Measurements from ENCODE around the gene LACC1.

DNA sequence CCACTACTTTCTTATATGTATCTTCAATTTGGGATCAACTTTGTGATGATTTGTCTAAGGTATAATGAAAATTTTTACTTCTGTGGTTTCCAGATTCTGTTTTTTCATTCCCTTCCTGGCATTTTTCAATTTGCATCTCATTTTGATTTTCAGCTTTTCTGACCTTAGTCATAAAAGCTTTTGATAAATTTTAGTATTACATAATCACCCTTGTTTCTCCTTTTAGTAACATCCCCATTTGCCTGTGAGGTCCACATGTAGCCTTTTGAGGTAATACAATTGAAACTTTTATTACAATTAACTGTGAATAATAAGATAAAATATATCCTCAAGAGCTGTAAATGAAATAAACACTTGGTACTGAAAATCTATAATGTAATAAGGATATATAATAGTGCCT, 31.2 kb downstream of the LACC1 start:
- no peak for TF ChIP-seq EZH2phosphoT487 (IDR thresholded peaks at IDR 0.05; ENCODE audit: borderline replicate concordance, low read length)
- TF ChIP-seq, protein P1, sequence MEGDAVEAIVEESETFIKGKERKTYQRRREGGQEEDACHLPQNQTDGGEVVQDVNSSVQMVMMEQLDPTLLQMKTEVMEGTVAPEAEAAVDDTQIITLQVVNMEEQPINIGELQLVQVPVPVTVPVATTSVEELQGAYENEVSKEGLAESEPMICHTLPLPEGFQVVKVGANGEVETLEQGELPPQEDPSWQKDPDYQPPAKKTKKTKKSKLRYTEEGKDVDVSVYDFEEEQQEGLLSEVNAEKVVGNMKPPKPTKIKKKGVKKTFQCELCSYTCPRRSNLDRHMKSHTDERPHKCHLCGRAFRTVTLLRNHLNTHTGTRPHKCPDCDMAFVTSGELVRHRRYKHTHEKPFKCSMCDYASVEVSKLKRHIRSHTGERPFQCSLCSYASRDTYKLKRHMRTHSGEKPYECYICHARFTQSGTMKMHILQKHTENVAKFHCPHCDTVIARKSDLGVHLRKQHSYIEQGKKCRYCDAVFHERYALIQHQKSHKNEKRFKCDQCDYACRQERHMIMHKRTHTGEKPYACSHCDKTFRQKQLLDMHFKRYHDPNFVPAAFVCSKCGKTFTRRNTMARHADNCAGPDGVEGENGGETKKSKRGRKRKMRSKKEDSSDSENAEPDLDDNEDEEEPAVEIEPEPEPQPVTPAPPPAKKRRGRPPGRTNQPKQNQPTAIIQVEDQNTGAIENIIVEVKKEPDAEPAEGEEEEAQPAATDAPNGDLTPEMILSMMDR (IDR thresholded peaks at IDR 0.05; ENCODE audit: low read depth, low read length, poor library complexity, severe bottlenecking) = no peak
